Pons (tissue), 1 donor: ENCODE measurements around the gene SLC18A2.
A peak's percentile ranks its signal among the peaks of the same experiment; 100 is the strongest.

Source experiments
- DNase-seq: peaks from one replicate; pipeline ENCODE4 v3.0.0-alpha.2; 2016; ENCODE audit warnings: low spot score

The SLC18A2 gene

GRCh38 chr10:117313641-117314040 is 72.7 kb downstream of the SLC18A2 start:
- no peak for DNase-seq

GRCh38 chr10:117316701-117317100 is 75.8 kb downstream of the SLC18A2 start:
- no peak for DNase-seq

GRCh38 chr10:117318909-117319308 is 78.0 kb downstream of the SLC18A2 start:
- DNase-seq: no peak

- peak; percentile 46 for DNase-seq
These were observed 79.2 kb downstream of the SLC18A2 start for GRCh38 chr10:117320050-117320665.

- DNase-seq: no peak
These were observed 81.3 kb downstream of the SLC18A2 start for GRCh38 chr10:117322260-117322659.

GRCh38 chr10:117324367-117324766 is 83.5 kb downstream of the SLC18A2 start:
- no peak for DNase-seq

- DNase-seq: no peak
These were observed 86.3 kb downstream of the SLC18A2 start for GRCh38 chr10:117327262-117327661.
